Neural cell (in vitro differentiated cells): ENCODE results near the gene LARP6. TPM values are rescaled to one million over a fixed set of nuclear protein-coding genes. Genes with fewer than 3 reads are reported as not detected.

ENCODE experiments used
- H2AFZ ChIP-seq: fragments of 200-600, 300-800 bp; sonication (generic), shearing (Covaris generic); 2 replicates; pipeline ENCODE4 v1.6.0; 2014; ENCODE audit warnings: low read depth, mild to moderate bottlenecking, antibody characterized with exemption, low read length, moderate library complexity
- H3F3A ChIP-seq: fragments of 200-600 bp; shearing (Covaris generic); 2 replicates; pipeline ENCODE4 v1.6.1; 2016; ENCODE audit warnings: mild to moderate bottlenecking, moderate library complexity, mixed read lengths, antibody characterized with exemption, low read length; ENCODE audit not compliant: insufficient read depth, poor library complexity, severe bottlenecking
- H3K27ac ChIP-seq: fragments of 200-600, 300-800 bp; sonication (generic), shearing (Covaris generic); 2 replicates; pipeline ENCODE4 v1.5.1; 2014; ENCODE audit warnings: mild to moderate bottlenecking, low read length, moderate library complexity
- H3K27me3 ChIP-seq: fragments of 300-800, 200-600 bp; sonication (generic), shearing (Covaris generic); 2 replicates; pipeline ENCODE4 v1.6.0; 2014; ENCODE audit warnings: mild to moderate bottlenecking, low read depth, low read length, moderate library complexity; ENCODE audit not compliant: insufficient read depth
- H3K36me3 ChIP-seq: fragments of 300-800, 200-600 bp; sonication (generic), shearing (Covaris generic); 2 replicates; pipeline ENCODE4 v1.5.1; 2014; ENCODE audit warnings: mild to moderate bottlenecking, antibody characterized with exemption, low read length, moderate library complexity; ENCODE audit not compliant: insufficient read depth
- H3K4me2 ChIP-seq: fragments of 300-800, 200-600 bp; sonication (generic), shearing (Covaris generic); 2 replicates; pipeline ENCODE4 v1.6.0; 2014; ENCODE audit warnings: mild to moderate bottlenecking, low read length
- H3K4me3 ChIP-seq: fragments of 300-800, 200-600 bp; sonication (generic), shearing (Covaris generic); 2 replicates; pipeline ENCODE4 v1.5.1; 2014; ENCODE audit warnings: mild to moderate bottlenecking, low read length, moderate library complexity
- H3K79me2 ChIP-seq: fragments of 200-600 bp; shearing (Covaris generic); replicated peaks from 2 replicates; pipeline ENCODE4 v1.6.0; 2014; ENCODE audit warnings: mild to moderate bottlenecking, low read length, moderate library complexity; ENCODE audit not compliant: insufficient read depth
- H3K9ac ChIP-seq: fragments of 300-800, 200-600 bp; sonication (generic), shearing (Covaris generic); 2 replicates; pipeline ENCODE4 v1.6.1; 2016; ENCODE audit warnings: mild to moderate bottlenecking, low read length, mixed read lengths
- H3K9me2 ChIP-seq: fragments of 200-600 bp; shearing (Covaris generic); 2 replicates; pipeline ENCODE4 v1.6.1; 2016; ENCODE audit warnings: mild to moderate bottlenecking, low read length, mixed read lengths; ENCODE audit not compliant: insufficient read depth
- H3K9me3 ChIP-seq: fragments of 200-600, 300-800 bp; sonication (generic), shearing (Covaris generic); 2 replicates; pipeline ENCODE4 v1.6.1; 2016; ENCODE audit warnings: mild to moderate bottlenecking, mixed run types, low read length, moderate library complexity, mixed read lengths
- H4K20me1 ChIP-seq: fragments of 200-600 bp; shearing (Covaris generic); 2 replicates; pipeline ENCODE4 v1.6.1; 2016; ENCODE audit warnings: mild to moderate bottlenecking, mixed run types; ENCODE audit not compliant: insufficient read depth
- EP300 ChIP-seq: fragments of 450-650 bp; conservative IDR thresholded peaks from 2 replicates; pipeline ENCODE4 v1.6.1; 2014; ENCODE audit warnings: antibody characterized with exemption, mild to moderate bottlenecking, moderate library complexity; ENCODE audit not compliant: poor library complexity, severe bottlenecking
- EZH2 ChIP-seq: fragments of 200-600, 300-800 bp; shearing (Covaris generic), sonication (generic); IDR thresholded peaks from 2 replicates; pipeline ENCODE4 v1.6.1; 2014; ENCODE audit warnings: antibody characterized with exemption, low read length, borderline replicate concordance, mild to moderate bottlenecking; ENCODE audit not compliant: insufficient read depth, poor library complexity, severe bottlenecking
- MXI1 ChIP-seq: fragments of 450-650 bp; conservative IDR thresholded peaks from 2 replicates; pipeline ENCODE4 v1.6.1; 2014; ENCODE audit warnings: antibody characterized with exemption, mild to moderate bottlenecking; ENCODE audit not compliant: poor library complexity, severe bottlenecking
- POLR2AphosphoS5 ChIP-seq: IDR thresholded peaks from 2 replicates; pipeline ENCODE4 v1.6.1; 2012
- RAD21 ChIP-seq: fragments of 450-650 bp; conservative IDR thresholded peaks from 2 replicates; pipeline ENCODE4 v1.6.1; 2014; ENCODE audit warnings: antibody characterized with exemption, mild to moderate bottlenecking, moderate library complexity
- SMC3 ChIP-seq: fragments of 450-650 bp; conservative IDR thresholded peaks from 2 replicates; pipeline ENCODE4 v1.6.1; 2014; ENCODE audit warnings: antibody characterized with exemption, mild to moderate bottlenecking, moderate library complexity; ENCODE audit not compliant: poor library complexity
- TAF1 ChIP-seq: IDR thresholded peaks from 2 replicates; pipeline ENCODE4 v1.6.1; 2012; ENCODE audit warnings: low read depth
- polyA plus RNA-seq: library from polyadenylated mRNA; depleted of rRNA; stranded (reverse); fragments of >200 nt; gene quantifications from 2 replicates; pipeline ENCODE4 v1.2.3, GENCODE V29; 2014
- TF ChIP-seq, protein P1 (sequence below): IDR thresholded peaks from 2 replicates; pipeline ENCODE4 v1.6.1; 2012; ENCODE audit warnings: borderline replicate concordance
- TF ChIP-seq, protein P2 (sequence below): fragments of 450-650 bp; IDR thresholded peaks from 2 replicates; pipeline ENCODE4 v1.5.1; 2014; ENCODE audit warnings: antibody characterized with exemption, mild to moderate bottlenecking, moderate library complexity; ENCODE audit not compliant: poor library complexity, severe bottlenecking

LARP6 gene
- polyA plus RNA-seq, 1 donor from 2014 or later = 20.4 TPM

DNA sequence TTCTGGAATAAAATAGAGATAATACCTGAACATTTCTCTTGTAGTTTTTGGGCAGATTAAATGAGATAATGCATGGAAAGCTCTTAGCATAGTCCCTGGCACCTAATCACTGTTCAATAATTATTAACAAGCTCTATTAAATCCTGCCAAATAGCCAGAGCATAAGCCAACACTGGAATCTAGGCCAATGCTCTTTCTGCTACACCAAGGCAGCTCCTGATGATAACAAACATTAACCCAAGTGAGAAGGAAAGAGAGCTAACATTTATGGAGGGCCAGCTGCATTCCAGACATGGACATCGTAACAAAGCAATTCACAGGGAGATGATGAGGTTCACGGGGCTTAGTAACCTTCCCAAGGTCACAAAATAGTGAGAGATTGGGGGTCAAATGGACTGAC is 23.3 kb downstream of the LARP6 start:
- TF ChIP-seq, protein P1, sequence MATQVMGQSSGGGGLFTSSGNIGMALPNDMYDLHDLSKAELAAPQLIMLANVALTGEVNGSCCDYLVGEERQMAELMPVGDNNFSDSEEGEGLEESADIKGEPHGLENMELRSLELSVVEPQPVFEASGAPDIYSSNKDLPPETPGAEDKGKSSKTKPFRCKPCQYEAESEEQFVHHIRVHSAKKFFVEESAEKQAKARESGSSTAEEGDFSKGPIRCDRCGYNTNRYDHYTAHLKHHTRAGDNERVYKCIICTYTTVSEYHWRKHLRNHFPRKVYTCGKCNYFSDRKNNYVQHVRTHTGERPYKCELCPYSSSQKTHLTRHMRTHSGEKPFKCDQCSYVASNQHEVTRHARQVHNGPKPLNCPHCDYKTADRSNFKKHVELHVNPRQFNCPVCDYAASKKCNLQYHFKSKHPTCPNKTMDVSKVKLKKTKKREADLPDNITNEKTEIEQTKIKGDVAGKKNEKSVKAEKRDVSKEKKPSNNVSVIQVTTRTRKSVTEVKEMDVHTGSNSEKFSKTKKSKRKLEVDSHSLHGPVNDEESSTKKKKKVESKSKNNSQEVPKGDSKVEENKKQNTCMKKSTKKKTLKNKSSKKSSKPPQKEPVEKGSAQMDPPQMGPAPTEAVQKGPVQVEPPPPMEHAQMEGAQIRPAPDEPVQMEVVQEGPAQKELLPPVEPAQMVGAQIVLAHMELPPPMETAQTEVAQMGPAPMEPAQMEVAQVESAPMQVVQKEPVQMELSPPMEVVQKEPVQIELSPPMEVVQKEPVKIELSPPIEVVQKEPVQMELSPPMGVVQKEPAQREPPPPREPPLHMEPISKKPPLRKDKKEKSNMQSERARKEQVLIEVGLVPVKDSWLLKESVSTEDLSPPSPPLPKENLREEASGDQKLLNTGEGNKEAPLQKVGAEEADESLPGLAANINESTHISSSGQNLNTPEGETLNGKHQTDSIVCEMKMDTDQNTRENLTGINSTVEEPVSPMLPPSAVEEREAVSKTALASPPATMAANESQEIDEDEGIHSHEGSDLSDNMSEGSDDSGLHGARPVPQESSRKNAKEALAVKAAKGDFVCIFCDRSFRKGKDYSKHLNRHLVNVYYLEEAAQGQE = no peak
- TF ChIP-seq MXI1 = no peak
- TF ChIP-seq EZH2 = no peak
- TF ChIP-seq EP300 = no peak
- TF ChIP-seq TAF1 = no peak
- TF ChIP-seq RAD21 = no peak
- TF ChIP-seq POLR2AphosphoS5 = no peak
- TF ChIP-seq, protein P2, sequence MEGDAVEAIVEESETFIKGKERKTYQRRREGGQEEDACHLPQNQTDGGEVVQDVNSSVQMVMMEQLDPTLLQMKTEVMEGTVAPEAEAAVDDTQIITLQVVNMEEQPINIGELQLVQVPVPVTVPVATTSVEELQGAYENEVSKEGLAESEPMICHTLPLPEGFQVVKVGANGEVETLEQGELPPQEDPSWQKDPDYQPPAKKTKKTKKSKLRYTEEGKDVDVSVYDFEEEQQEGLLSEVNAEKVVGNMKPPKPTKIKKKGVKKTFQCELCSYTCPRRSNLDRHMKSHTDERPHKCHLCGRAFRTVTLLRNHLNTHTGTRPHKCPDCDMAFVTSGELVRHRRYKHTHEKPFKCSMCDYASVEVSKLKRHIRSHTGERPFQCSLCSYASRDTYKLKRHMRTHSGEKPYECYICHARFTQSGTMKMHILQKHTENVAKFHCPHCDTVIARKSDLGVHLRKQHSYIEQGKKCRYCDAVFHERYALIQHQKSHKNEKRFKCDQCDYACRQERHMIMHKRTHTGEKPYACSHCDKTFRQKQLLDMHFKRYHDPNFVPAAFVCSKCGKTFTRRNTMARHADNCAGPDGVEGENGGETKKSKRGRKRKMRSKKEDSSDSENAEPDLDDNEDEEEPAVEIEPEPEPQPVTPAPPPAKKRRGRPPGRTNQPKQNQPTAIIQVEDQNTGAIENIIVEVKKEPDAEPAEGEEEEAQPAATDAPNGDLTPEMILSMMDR = no peak
- no peak for TF ChIP-seq SMC3
- Histone ChIP-seq H3K9me3 (no peaks in the 10 kb centered on the region), H3K4me3 (no peak overlapping the region), H3K79me2 (no peaks in the 10 kb centered on the region), H3K9me2 (no peaks in the 10 kb centered on the region), H3K27ac (no peak overlapping the region), H2AFZ (no peak overlapping the region), H3K27me3 (no peaks in the 10 kb centered on the region), H3K9ac (no peak overlapping the region), H3K36me3 (no peaks in the 10 kb centered on the region), H4K20me1 (no peaks in the 10 kb centered on the region), H3K4me2 (no peak overlapping the region), H3F3A (no peaks in the 10 kb centered on the region)

DNA sequence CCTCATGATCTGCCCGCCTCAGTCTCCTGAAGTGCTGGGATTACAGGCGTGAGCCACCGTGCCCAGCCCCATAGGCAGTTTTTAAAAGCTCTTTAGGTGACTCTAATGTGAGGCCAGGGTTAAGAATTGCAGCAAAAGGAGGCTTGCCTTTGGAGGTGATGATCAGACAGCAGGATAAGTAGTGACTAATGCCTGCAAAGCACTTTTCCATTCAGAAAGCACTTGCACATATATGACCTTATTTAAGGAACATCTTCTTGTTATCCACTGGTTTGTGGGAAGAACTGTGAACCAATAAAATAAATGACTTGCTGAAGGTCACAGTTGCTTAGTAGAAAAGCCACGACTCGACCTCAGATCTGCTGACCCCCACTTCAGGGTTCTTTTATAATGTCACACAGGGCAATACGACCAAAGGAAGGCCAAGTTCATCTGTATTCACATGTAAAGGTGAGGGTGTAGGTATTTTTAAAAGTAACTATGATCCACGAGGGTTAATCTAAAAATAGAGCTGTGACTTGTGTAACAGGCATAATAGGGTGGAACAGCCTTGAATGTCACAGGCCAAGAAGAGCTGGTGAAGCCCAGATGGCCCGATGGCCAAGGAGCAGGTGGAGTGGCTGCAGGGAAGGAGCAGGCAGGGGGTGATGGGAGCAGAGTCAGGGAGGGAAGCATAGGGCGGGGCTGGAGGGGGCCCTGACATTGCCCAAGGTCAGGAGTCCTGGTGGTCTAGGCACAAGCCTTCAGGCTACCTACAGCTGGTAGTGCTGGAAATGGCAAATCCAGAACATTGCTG is 24.4 kb downstream of the LARP6 start:
- no peak overlapping the region for H3K4me3 ChIP-seq
- no peak for TF ChIP-seq POLR2AphosphoS5
- TF ChIP-seq, protein P1 = no peak
- no peak for TF ChIP-seq SMC3
- TF ChIP-seq MXI1 = no peak
- no peak for TF ChIP-seq RAD21
- no peak for TF ChIP-seq TAF1
- no peak for TF ChIP-seq EZH2
- no peak for TF ChIP-seq EP300
- TF ChIP-seq, protein P2 = no peak
- H3K79me2 ChIP-seq = no peaks in the 10 kb centered on the region
- H3K27ac ChIP-seq = no peak overlapping the region
- H2AFZ ChIP-seq = no peak overlapping the region
- no peak overlapping the region for H3K9ac ChIP-seq
- H3K27me3 ChIP-seq = no peaks in the 10 kb centered on the region
- H3K4me2 ChIP-seq = no peak overlapping the region
- no peaks in the 10 kb centered on the region for H3K9me2 ChIP-seq
- H3K9me3 ChIP-seq = no peaks in the 10 kb centered on the region
- H3K36me3 ChIP-seq = no peaks in the 10 kb centered on the region
- no peaks in the 10 kb centered on the region for H3F3A ChIP-seq
- H4K20me1 ChIP-seq = no peaks in the 10 kb centered on the region
